ENCODE measurements around the gene ANKRD13D.

The ANKRD13D gene

DNA sequence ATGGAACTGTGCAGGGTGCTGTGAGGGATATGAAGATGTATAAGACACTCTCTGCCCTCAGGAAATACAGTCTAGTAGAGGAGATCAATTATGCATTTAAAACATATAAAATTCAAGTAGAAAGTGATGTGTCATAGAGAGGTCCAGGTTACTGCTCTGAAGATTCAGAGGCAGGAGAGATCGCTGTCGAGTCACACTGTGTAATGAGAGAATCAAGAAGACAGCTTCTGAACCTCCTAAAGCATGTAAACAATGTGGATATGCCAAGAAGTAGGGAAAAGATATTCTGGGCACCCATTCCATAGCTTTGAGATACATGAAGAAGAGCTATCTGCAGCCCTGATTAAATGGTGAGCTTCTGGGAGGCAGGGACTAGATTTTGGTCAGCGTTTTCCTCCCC is 30.9 kb downstream of the ANKRD13D start:
- DNase-seq (ENCODE audit: low spot score) = no peak

DNA sequence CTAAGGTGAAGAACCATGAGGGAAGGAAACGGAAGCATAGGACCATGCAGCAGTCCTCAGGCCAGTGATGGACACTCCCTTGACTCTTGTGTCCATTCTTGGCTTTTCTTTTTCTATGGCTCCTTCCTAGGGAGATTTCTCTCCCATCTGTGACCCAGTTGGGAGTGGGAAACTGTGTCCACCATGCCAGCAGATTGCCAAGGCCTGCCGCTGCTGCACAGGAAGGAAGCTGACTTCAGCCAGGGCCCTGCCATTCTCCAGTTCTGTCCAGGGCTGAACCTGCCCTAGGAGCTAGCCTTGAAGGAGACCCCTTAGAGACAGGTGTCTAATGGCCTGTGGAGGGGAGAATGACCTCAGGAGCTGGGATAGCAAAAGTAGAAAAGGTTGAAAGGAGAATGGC is 31.6 kb downstream of the ANKRD13D start:
- DNase-seq (ENCODE audit: low spot score) = no peak

GRCh38 chr11:67321313-67321871 is 32.3 kb downstream of the ANKRD13D start:
- no peak for DNase-seq (ENCODE audit: low spot score)

DNA sequence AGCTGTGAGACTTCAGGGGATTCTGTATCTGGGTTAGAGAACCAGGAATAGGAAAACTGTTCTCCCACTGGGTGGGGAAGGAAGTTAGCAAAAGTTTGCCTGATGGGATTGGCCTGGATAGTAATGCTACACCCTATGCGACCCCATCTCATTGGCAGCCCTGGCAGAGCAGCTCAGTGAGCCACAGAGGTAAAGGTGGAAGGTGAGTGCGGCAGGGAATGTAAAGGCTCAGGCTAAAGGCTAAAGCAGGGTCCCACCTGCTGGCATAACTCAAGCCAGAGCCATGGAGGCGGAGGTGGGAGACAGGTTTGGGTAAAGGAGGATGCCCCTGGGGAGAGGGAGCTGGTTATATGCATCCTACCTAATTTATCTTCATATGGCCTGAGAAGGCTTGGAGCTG is 32.9 kb downstream of the ANKRD13D start:
- no peak for DNase-seq (ENCODE audit: low spot score)

- DNase-seq (ENCODE audit: low spot score) = no peak
These were observed 34.4 kb downstream of the ANKRD13D start for GRCh38 chr11:67323526-67323925.

- no peak for DNase-seq (ENCODE audit: low spot score)
These were observed 43.1 kb downstream of the ANKRD13D start for GRCh38 chr11:67332081-67332691.

DNA sequence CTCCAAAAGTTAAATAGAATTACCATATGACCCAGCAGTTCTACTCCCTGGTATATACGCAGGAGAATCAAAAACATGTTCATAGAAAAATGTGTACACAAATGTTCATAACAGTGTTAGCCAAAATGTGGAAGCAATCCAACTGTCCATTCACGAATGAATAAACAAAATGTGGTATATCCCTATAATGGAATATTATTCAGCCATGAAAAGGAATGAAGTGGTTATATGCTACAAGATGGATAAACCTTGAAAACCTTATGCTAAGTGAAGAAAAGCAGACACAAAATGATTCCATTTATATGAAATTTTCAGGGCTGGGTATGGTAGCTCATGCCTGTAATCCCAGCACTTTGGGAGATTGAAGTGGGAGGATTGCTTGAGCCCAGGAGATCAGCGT is 48.2 kb downstream of the ANKRD13D start:
- no peak for DNase-seq (ENCODE audit: low spot score)

GRCh38 chr11:67344264-67344663 is 55.2 kb downstream of the ANKRD13D start:
- no peak for DNase-seq (ENCODE audit: low spot score)

DNA sequence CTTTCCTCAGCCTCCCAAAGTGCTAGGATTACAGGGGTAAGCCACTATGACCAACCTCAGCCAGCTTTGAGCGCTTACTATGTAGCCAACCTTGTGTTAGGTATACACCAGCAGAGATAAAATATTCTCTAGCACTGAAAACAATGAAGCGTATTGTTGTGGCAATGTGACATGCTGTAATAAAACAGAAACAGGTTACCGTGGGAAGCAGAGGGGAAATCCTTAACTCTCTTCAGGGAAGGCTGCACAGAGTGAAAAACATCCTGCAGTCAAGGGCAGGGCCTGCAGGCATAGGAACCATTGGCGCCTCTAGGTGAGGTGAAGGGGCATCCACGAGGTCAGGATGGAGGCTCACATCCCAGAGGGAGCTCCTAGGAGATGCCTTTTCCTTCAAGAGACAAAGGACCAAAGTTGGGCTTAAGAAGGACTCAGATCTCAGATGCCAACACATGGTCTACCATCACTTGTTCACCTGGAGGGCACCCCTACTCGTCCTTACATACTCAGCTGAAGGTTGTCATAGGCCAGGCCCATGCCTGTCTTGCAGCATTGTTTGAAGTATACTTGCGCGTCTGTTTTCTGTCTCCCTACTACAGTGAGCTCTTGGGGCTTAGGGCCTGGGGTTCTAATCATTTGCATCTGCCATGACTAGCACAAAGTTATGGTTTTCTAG is 56.3 kb downstream of the ANKRD13D start:
- no peak for DNase-seq (ENCODE audit: low spot score)

DNA sequence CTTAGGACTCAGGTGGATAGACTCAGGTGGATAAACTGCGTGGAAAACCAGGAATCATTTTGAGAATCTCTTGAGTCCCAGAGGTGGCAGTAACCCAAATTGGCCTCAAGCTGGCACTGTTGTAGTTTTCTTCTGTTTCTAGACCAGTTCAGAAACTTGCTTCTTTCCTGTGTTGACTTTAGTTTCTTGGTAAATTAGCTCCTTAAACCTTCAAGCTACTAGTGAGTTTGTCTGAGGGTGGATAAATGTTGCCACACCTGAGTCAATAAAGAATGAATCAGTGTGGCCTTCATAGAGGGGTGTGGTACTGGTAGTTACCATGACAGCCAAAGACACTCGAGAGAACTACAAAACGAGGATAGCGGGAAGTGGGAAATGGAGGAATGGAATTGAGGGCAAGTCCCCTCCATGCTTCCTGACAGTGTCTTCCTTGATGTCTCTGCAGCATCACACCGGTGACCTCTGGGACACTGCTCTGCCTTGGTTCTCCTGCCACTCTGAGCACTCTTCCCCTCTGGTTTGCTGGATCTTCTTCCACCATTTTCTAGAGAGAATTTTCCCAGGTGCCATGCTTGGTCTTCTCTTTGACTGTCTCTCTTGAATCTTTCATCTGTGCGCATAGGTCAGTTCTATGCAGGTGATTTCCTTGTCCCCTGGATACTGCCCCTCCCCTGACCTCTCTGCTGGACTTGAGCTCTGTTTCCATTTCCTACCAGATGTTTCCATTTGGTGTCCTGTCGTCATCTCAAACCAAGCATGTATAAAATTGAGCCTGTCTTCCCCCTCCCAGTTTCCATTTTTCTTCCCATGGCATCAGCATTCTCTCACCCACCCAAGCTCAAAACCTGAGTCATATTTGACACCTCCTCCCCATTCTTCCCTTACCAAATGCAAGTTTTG is 57.1 kb downstream of the ANKRD13D start:
- peak; percentile 60 for DNase-seq (ENCODE audit: low spot score)

DNA sequence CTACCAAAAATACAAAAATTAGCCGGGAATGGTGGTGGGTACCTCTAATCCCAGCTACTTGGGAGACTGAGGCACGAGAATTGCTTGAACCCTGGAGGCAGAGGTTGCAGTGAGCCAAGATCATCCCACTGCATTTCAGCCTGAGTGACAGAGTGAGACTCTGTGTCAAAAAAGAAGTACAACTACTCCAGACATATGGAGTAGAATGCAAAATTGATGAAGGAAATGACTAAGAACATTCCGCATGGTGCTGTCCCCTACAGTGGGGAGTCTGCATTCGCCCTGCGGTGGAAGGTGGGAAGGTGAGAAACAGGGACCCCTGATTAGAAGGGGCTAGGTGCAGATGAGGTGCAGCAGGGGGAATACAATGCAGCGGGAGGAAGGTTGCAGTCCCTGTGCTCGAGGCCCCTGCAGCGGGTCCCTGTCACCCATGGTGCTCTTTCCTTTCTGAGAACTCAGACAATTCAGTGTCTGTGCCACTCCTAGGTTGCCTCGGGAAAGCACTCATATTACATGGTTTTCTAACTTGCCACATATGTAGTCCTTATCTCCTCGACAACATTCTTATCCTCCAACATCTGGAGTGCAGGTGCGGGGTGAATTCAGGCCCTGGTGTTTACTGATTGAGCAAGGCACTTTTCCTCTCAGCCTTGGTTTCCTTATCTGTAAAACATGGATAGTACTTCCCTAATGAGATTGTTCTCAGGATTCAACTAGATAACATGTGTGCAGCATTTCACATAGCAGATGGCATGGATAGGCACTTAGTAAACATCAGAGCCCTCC is 59.1 kb downstream of the ANKRD13D start:
- no peak for DNase-seq (ENCODE audit: low spot score)

DNA sequence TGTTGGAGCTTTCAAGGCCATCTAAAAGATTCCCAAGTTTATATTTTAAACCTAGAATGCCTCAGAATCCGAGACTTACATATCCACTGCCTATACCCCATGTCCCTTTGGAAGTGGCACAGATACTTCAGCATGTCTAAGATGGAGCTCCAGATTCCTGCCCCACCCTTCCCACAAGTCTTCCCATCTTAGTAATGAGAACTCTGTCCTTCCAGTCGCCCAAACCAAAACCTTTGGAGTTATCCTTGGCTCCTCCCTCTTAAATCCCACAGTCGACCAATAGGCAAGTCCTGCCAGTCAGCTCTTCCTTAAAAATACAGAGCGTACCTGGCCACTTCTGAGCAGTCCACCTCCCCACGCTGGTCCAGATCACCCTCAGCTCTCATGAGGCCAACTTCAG is 59.9 kb downstream of the ANKRD13D start:
- DNase-seq (ENCODE audit: low spot score) = no peak

DNA sequence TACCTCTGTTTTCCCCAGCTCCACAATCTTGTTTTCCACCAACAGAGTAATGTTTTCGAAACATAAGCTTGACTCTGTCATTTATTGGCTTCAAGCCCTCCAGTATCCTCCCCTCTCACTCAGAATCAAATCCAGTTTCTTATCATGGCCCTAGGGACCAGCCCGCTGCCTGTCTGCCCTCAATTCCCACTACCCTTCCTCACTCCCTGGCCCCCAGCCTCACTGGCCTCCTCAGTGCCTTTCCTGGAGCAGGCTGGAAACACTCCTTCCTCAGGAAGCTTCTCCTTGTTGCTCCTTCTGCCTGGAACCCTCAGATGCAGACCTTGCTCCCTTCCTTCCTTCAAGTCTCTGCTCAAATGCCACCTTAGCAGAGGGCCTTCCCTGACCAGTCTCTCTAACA is 60.4 kb downstream of the ANKRD13D start:
- DNase-seq (ENCODE audit: low spot score) = no peak

DNA sequence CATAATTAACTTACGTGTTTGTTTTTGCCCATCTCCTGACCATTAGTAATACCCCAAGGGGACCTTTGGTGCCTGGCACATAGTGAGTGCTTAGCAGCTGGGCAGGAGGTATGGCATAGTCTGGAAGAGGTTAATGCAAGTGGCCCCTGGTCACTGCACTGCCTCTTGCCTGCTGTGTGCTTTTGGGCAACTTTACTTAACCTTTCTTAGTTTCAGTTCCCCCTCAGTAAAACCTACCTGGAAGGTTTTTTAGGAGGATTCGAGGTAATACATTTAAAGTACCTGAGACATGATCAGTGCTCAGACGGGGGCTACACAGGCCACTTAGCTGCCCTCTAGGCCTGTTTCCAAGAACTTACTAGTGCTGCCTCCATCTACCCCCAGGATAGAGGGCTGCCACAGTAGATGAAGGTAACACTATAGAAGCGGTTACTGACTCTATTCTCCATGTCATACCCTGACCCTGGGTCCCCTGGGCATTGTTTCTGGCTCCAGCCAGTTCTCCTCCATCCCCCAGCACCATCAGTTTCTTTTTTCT is 60.9 kb downstream of the ANKRD13D start:
- DNase-seq (ENCODE audit: low spot score) = no peak

DNA sequence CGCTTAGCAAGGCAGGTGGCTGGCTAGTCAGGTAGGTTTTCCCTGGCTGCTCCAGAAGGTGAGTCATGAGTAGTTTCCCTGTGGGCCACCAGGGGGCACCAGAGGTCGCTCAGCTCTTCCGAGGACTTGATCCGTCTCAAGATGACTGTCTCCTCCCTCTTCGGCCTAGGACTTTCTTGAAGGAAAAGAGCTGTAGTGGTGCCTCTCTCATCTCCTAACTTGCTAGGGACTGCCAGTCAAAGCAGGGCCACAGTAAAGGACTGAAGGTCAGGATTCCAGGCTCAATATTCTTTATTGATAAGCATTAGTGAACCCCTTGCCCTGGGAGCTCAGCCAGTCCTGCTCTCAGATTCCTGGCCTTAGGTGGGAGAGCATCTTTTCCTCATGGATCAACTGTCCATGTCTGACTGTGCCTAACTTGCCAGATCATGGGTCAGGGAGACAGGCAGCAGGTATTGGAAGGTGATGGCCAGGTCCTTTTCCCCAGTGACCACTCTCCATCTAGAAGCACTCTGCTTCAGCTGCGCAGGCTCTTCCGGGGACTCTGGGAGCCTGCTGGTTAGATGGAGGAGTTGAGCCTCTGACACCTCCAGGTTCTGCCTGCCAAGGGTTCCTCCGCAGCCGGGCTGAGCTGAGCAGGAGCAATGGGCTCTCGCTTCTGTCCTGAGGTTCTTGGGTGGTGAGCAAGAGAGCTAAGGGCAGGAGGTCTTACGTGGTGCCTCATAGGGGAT is 62.3 kb downstream of the ANKRD13D start:
- peak; percentile 88 for DNase-seq (ENCODE audit: low spot score)

Measured in RKO (cell line).